ENCODE data around the gene TJAP1.

GRCh38 chr6:43494766-43495165 lies 17.4 kb downstream of the TJAP1 start:
- TF ChIP-seq, protein P1, sequence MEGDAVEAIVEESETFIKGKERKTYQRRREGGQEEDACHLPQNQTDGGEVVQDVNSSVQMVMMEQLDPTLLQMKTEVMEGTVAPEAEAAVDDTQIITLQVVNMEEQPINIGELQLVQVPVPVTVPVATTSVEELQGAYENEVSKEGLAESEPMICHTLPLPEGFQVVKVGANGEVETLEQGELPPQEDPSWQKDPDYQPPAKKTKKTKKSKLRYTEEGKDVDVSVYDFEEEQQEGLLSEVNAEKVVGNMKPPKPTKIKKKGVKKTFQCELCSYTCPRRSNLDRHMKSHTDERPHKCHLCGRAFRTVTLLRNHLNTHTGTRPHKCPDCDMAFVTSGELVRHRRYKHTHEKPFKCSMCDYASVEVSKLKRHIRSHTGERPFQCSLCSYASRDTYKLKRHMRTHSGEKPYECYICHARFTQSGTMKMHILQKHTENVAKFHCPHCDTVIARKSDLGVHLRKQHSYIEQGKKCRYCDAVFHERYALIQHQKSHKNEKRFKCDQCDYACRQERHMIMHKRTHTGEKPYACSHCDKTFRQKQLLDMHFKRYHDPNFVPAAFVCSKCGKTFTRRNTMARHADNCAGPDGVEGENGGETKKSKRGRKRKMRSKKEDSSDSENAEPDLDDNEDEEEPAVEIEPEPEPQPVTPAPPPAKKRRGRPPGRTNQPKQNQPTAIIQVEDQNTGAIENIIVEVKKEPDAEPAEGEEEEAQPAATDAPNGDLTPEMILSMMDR (IDR thresholded peaks at IDR 0.05 in 8 of 11, conservative IDR thresholded peaks at IDR 0.05 in 3 of 11), result no peak
- TF ChIP-seq POLR2AphosphoS5 (IDR thresholded peaks at IDR 0.05), result no peak
- no peak for TF ChIP-seq POLR2A (IDR thresholded peaks at IDR 0.05)
